SKM-1 treated with dmso at 0.1 percent for 144 hours (cell line): ENCODE measurements around the gene PARP1.
A peak's percentile ranks its signal among the peaks of the same experiment; 100 is the strongest.
"Not testable (repeated sequence)": the region's sequence is repeated elsewhere in the genome, so short reads cannot be mapped to it uniquely, and the experiment has no call there.

Experiments used
- DNase-seq: peaks from one replicate; lab custom pipeline; 2025; ENCODE audit not compliant: unreplicated experiment; lab: John Stamatoyannopoulos, UW

The PARP1 gene

GRCh38 chr1:226355016-226355415, 52.9 kb downstream of the PARP1 start:
- no peak for DNase-seq

GRCh38 chr1:226353698-226354525, 54.0 kb downstream of the PARP1 start:
- no peak for DNase-seq

- DNase-seq, result peak; percentile 47
Measured at GRCh38 chr1:226351709-226352108, 56.2 kb downstream of the PARP1 start.

GRCh38 chr1:226350519-226350865, 57.4 kb downstream of the PARP1 start:
- no peak for DNase-seq

GRCh38 chr1:226349801-226350518, 57.9 kb downstream of the PARP1 start:
- DNase-seq, result no peak

- no peak for DNase-seq
Measured at GRCh38 chr1:226349081-226349480, 58.8 kb downstream of the PARP1 start.

- DNase-seq, result no peak
Measured at GRCh38 chr1:226344441-226345259, 63.2 kb downstream of the PARP1 start.

GRCh38 chr1:226342656-226343055, 65.2 kb downstream of the PARP1 start:
- DNase-seq, result no peak

GRCh38 chr1:226340111-226340510, 67.8 kb downstream of the PARP1 start:
- not testable (repeated sequence) for DNase-seq

GRCh38 chr1:226337276-226337875, 70.5 kb downstream of the PARP1 start:
- DNase-seq, result no peak

GRCh38 chr1:226335661-226336060, 72.2 kb downstream of the PARP1 start:
- no peak for DNase-seq

- DNase-seq, result no peak
Measured at GRCh38 chr1:226332947-226333346, 74.9 kb downstream of the PARP1 start.

- DNase-seq, result no peak
Measured at GRCh38 chr1:226329237-226329636, 78.7 kb downstream of the PARP1 start.

GRCh38 chr1:226327761-226328162, 80.1 kb downstream of the PARP1 start:
- DNase-seq, result no peak

GRCh38 chr1:226325178-226325577, 82.7 kb downstream of the PARP1 start:
- no peak for DNase-seq

- DNase-seq, result no peak
Measured at GRCh38 chr1:226324479-226324878, 83.4 kb downstream of the PARP1 start.

GRCh38 chr1:226322986-226323385, 84.9 kb downstream of the PARP1 start:
- no peak for DNase-seq

GRCh38 chr1:226320930-226321329, 87.0 kb downstream of the PARP1 start:
- DNase-seq, result no peak

GRCh38 chr1:226318471-226318870, 89.4 kb downstream of the PARP1 start:
- no peak for DNase-seq

GRCh38 chr1:226314055-226314454, 93.8 kb downstream of the PARP1 start:
- no peak for DNase-seq

GRCh38 chr1:226312065-226312464, 95.8 kb downstream of the PARP1 start:
- DNase-seq, result no peak
